Esophagus squamous epithelium (tissue), 5 donors: Measurements from ENCODE around the gene RBMX. TPM values are rescaled to one million over a fixed set of nuclear protein-coding genes. Genes with fewer than 3 reads are reported as not detected.

Experiments used
- DNase-seq: peaks from one replicate; lab custom pipeline; 2025; lab: John Stamatoyannopoulos, UW
- H3K27ac ChIP-seq, 4 donors: fragments of 200-600 bp; sonication (generic); one replicate each; pipeline ENCODE4 v1.5.1; 2016 to 2019; ENCODE audit warnings: mild to moderate bottlenecking in 1 of 4
- H3K27me3 ChIP-seq, 4 donors: fragments of 200-600 bp; sonication (generic); 1 replicate in 3 of 4; 2 replicates in 1 of 4; pipeline versions ENCODE4 v1.5.1 to v1.6.0; 2017 to 2021; ENCODE audit warnings: antibody characterized with exemption in 1 of 4
- H3K36me3 ChIP-seq, 3 donors: fragments of 200-600 bp; sonication (generic); one replicate each; pipeline ENCODE4 v1.5.1; 2016 to 2019
- H3K4me1 ChIP-seq, 3 donors: fragments of 200-600 bp; sonication (generic); one replicate each; pipeline ENCODE4 v1.5.1; 2017 to 2019
- H3K4me3 ChIP-seq, 4 donors: fragments of 200-600 bp; sonication (generic); 1 replicate in 3 of 4; 2 replicates in 1 of 4; pipeline ENCODE4 v1.5.1; 2016 to 2019; ENCODE audit warnings: mild to moderate bottlenecking in 2 of 4, moderate library complexity in 1 of 4
- H3K9me3 ChIP-seq, 3 donors: fragments of 200-600 bp; sonication (generic); one replicate each; pipeline ENCODE4 v1.5.1; 2016 to 2019
- CTCF ChIP-seq, 6 experiments: fragments of 450-650 bp in 4 of 6; fragments of 200-600 bp in 2 of 6; sonication (generic) in 2 of 6; IDR thresholded peaks; one replicate each; pipeline ENCODE4 v1.5.1; 2016 to 2019; ENCODE audit warnings: antibody characterized with exemption in 6 of 6, mild to moderate bottlenecking in 4 of 6, moderate library complexity in 4 of 6
- POLR2A ChIP-seq, 4 donors: fragments of 450-650 bp; IDR thresholded peaks; one replicate each; pipeline ENCODE4 v1.6.1; 2017; ENCODE audit warnings: antibody characterized with exemption in 4 of 4, mild to moderate bottlenecking in 4 of 4, moderate library complexity in 3 of 4
- whole genome bisulfite sequencing, 2 donors: methylation state at CpG; one replicate each; pipeline ENCODE4 v1.1.5; 2018; 5-methylcytosine and 5-hydroxymethylcytosine counted together
- intact Hi-C: fragments of 100-400 bp; cut with DNase I; formaldehyde crosslinking; loops from one replicate; pipeline ENCODE4 v1.15.0; 2022
- total RNA-seq, 4 donors: library from RNA; depleted of rRNA; stranded (reverse); fragments of >200 nt; gene quantifications; one replicate each; pipeline ENCODE4 v1.1.0, GENCODE V29; 2016
- donor health status: DM: yes; HTN: yes; CAD: no.

The RBMX gene
- total RNA-seq, 4 donors from 2014 or later: 125 to 220 (median 205) TPM

GRCh38 chrX:136847874-136848273 lies 32.7 kb downstream of the RBMX start:
- Histone ChIP-seq H3K4me1 (no peaks in the 10 kb centered on the region), H3K27me3 (no peaks in the 10 kb centered on the region), H3K9me3 (no peaks in the 10 kb centered on the region), H3K36me3 (peaks cover 0 to 22% (median 0%) of the 10 kb centered on the region in 3 donors), H3K4me3 (no peak overlapping the region), H3K27ac (no peak overlapping the region)
- WGBS, 2 donors: 71 to 80% methylated on average over 1 to 2 of the region's 2 CpGs
- no peak for TF ChIP-seq CTCF (IDR thresholded peaks at IDR 0.05)
- intact Hi-C loops: no loop called here
- no peak for DNase-seq

GRCh38 chrX:136839196-136839595 lies 41.3 kb downstream of the RBMX start:
- Histone ChIP-seq H3K36me3 (peaks cover 0 to 11% (median 0%) of the 10 kb centered on the region in 3 donors), H3K4me1 (no peaks in the 10 kb centered on the region), H3K27ac (no peak overlapping the region), H3K27me3 (no peaks in the 10 kb centered on the region), H3K9me3 (no peaks in the 10 kb centered on the region), H3K4me3 (no peak overlapping the region)
- DNase-seq: no peak
- TF ChIP-seq POLR2A (IDR thresholded peaks at IDR 0.05): no peak
- no peak for TF ChIP-seq CTCF (IDR thresholded peaks at IDR 0.05)
- intact Hi-C loops: no loop called here
- WGBS, 2 donors: 40 to 77% methylated on average over 1 of the region's 1 CpG

GRCh38 chrX:136835761-136836160 lies 44.8 kb downstream of the RBMX start:
- Histone ChIP-seq H3K27ac (no peak overlapping the region), H3K27me3 (no peaks in the 10 kb centered on the region), H3K4me3 (no peak overlapping the region), H3K4me1 (no peaks in the 10 kb centered on the region), H3K9me3 (no peaks in the 10 kb centered on the region), H3K36me3 (no peaks in the 10 kb centered on the region)
- no peak for DNase-seq
- TF ChIP-seq POLR2A (IDR thresholded peaks at IDR 0.05) (no peak), CTCF (IDR thresholded peaks at IDR 0.05) (no peak)
- intact Hi-C loops: no loop called here
- WGBS, 2 donors: 72 to 74% methylated on average over 4 of the region's 4 CpGs

DNA sequence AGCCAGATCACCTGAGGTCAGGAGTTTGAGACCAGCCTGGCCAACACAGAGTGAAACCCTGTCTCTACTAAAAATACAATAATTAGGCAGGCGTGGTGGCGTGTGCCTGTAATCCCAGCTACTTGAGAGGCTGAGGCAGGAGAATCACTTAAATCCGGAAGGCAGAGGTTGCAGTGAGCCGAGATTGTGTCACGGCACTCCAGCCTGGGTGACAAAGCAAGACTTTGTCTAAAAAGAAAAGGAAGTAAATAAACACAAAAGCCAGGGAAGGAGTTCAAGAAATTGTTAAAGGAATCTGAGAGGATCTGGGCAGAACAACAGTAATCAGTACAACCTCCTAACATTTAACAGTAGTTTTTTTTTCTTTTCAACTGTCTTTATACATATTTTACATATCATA lies 51.1 kb downstream of the RBMX start:
- intact Hi-C loops: no loop called here
- Histone ChIP-seq H3K9me3 (no peaks in the 10 kb centered on the region), H3K27me3 (no peaks in the 10 kb centered on the region), H3K4me3 (no peak overlapping the region), H3K27ac (peak overlapping the region in 1 of 4 donors; percentile 9), H3K4me1 (no peaks in the 10 kb centered on the region), H3K36me3 (no peaks in the 10 kb centered on the region)
- 68 to 79% methylated on average over 5 of the region's 5 CpGs for WGBS, 2 donors
- no peak for DNase-seq
- TF ChIP-seq CTCF (IDR thresholded peaks at IDR 0.05) (no peak), POLR2A (IDR thresholded peaks at IDR 0.05) (no peak)

- WGBS, 2 donors: 85 to 100% methylated on average over 1 of the region's 1 CpG
- no peak for DNase-seq
- Histone ChIP-seq H3K4me3 (no peak overlapping the region), H3K27ac (no peak overlapping the region), H3K9me3 (no peaks in the 10 kb centered on the region), H3K36me3 (no peaks in the 10 kb centered on the region), H3K4me1 (no peaks in the 10 kb centered on the region), H3K27me3 (no peaks in the 10 kb centered on the region)
- TF ChIP-seq POLR2A (IDR thresholded peaks at IDR 0.05) (no peak), CTCF (IDR thresholded peaks at IDR 0.05) (no peak)
- intact Hi-C loops: no loop called here
Observed at GRCh38 chrX:136828830-136829229, 51.7 kb downstream of the RBMX start.
